Activated B cell treated with CpG ODN at 0.5 μM for 24 hours (primary cell): Measurements from ENCODE around the gene GLRX5. TPM values are rescaled to one million over a fixed set of nuclear protein-coding genes. Genes with fewer than 3 reads are reported as not detected.
"Not testable (repeated sequence)": the region's sequence is repeated elsewhere in the genome, so short reads cannot be mapped to it uniquely, and the experiment has no call there.

Experiments used
- ATAC-seq: fragments of 200-7000 bp; cut with Tn5 transposase; one replicate; pipeline ENCODE4 v1.10.0; 2021; ENCODE audit warnings: low read depth, mild to moderate bottlenecking, moderate library complexity
- CTCF ChIA-PET: fragments of 350-600 bp; sonication (Branson Sonifier 250); formaldehyde crosslinking; loops from one replicate; lab custom pipeline; 2021; ENCODE audit warnings: antibody characterized with exemption; lab: Charles Lee
- POLR2A ChIA-PET: fragments of 350-600 bp; sonication (Branson Sonifier 250); formaldehyde crosslinking; loops from one replicate; lab custom pipeline; 2021; ENCODE audit warnings: antibody characterized with exemption; lab: Charles Lee
- DNase-seq: peaks from one replicate; pipeline ENCODE4 v3.0.0; 2022
- H3K27ac Mint-ChIP-seq: one replicate; pipeline ENCODE4 v1.8.0; 2020; ENCODE audit warnings: mixed read lengths
- H3K27me3 Mint-ChIP-seq: one replicate; pipeline ENCODE4 v1.8.0; 2021; ENCODE audit warnings: mixed read lengths
- H3K36me3 Mint-ChIP-seq: one replicate; pipeline ENCODE4 v1.8.0; 2021; ENCODE audit warnings: low read depth, mixed read lengths
- H3K4me1 Mint-ChIP-seq: one replicate; pipeline ENCODE4 v1.8.0; 2021; ENCODE audit warnings: mixed read lengths
- H3K4me3 Mint-ChIP-seq: one replicate; pipeline ENCODE4 v1.8.0; 2020; ENCODE audit warnings: mild to moderate bottlenecking, mixed read lengths
- H3K9me3 Mint-ChIP-seq: one replicate; pipeline ENCODE4 v1.8.0; 2020; ENCODE audit warnings: mixed read lengths
- intact Hi-C: fragments of 100-400 bp; cut with micrococcal nuclease; formaldehyde crosslinking; loops from one replicate; pipeline ENCODE4 v1.15.1; 2024
- total RNA-seq: library from RNA; stranded (reverse); gene quantifications from 2 replicates; pipeline ENCODE4 v1.2.3, GENCODE V29; 2022
- TF ChIP-seq, protein P1 (sequence below): fragments of 200-600 bp; IDR thresholded peaks from one replicate; pipeline ENCODE4 v1.8.0; 2022; ENCODE audit warnings: antibody characterized with exemption, mild to moderate bottlenecking

GLRX5 gene
- total RNA-seq, 1 donor from 2014 or later, result 20.5 TPM

DNA sequence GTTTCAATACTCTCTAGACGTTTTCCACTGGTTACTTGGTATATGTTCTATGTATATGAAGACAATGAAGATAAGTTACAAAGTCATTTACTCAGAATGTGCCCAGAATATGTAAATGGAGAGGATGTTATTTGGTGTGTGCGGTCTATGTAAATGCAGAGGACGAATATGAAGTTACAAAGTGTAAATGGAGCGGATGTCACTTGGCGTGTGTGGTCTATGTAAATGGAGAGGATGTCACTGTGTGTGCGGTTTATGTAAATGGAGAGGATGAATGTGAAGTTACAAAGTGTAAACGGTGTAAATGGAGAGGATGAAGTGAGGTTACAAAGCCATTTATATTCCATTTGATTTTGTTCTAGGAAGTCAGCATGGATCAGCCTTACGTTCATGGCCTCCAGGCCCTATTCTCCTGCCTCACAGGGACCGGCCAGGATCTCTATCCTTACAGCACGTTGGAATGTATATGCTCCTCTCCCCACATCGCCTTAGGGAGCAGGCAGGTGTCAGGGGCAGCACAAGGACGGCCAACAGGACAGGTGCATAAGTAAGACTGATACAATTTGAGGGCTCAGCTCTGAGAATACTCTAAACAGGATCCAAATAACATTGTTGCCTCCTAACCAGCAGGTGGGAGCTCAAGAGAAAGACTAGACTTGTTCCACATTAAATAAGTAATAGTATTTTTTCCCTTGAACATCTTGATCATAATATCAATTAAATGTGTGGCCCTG, 42.4 kb downstream of the GLRX5 start:
- no peak overlapping the region for H3K27ac Mint-ChIP-seq
- no peaks in the 10 kb centered on the region for H3K9me3 Mint-ChIP-seq
- POLR2A ChIA-PET, result no interaction called here
- peaks cover 45% of the 10 kb centered on the region for H3K27me3 Mint-ChIP-seq
- intact Hi-C loops, result loop anchor here (1.0 to 5.0 kb wide), 2 partner anchors 43 to 85 kb away; no protein-coding TSS in a partner anchor
- no peaks in the 10 kb centered on the region for H3K36me3 Mint-ChIP-seq
- H3K4me3 Mint-ChIP-seq, result peak overlapping the region; percentile 13
- DNase-seq (no peak), ATAC-seq (peak; percentile 95)
- CTCF ChIA-PET, result no interaction called here
- TF ChIP-seq, protein P1, sequence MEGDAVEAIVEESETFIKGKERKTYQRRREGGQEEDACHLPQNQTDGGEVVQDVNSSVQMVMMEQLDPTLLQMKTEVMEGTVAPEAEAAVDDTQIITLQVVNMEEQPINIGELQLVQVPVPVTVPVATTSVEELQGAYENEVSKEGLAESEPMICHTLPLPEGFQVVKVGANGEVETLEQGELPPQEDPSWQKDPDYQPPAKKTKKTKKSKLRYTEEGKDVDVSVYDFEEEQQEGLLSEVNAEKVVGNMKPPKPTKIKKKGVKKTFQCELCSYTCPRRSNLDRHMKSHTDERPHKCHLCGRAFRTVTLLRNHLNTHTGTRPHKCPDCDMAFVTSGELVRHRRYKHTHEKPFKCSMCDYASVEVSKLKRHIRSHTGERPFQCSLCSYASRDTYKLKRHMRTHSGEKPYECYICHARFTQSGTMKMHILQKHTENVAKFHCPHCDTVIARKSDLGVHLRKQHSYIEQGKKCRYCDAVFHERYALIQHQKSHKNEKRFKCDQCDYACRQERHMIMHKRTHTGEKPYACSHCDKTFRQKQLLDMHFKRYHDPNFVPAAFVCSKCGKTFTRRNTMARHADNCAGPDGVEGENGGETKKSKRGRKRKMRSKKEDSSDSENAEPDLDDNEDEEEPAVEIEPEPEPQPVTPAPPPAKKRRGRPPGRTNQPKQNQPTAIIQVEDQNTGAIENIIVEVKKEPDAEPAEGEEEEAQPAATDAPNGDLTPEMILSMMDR, result no peak
- peaks cover 26% of the 10 kb centered on the region for H3K4me1 Mint-ChIP-seq

DNA sequence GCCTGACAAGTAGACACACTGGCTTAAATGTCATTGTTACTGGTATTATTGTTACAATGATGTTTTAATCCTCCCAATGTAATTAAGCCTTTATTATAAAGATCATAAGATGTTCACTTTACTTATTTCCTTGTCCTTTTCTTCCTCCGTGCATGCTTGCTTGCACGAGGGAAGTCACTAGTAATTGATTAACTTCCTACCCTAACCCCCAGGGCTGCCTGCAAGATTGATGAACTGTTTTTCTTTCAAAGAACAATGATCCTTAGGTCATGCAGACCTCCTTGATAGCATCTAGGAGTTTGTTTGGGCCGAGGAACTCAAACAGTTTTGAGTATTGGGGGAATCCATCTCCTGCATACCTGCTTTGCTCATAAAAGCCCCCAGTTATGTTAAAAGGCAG, 43.0 kb downstream of the GLRX5 start:
- DNase-seq (no peak), ATAC-seq (no peak)
- TF ChIP-seq, protein P1, result no peak
- ChIA-PET POLR2A (no interaction called here), CTCF (no interaction called here)
- Mint-ChIP-seq H3K27ac (no peak overlapping the region), H3K4me1 (peaks cover 26% of the 10 kb centered on the region), H3K9me3 (no peaks in the 10 kb centered on the region), H3K4me3 (no peak overlapping the region), H3K36me3 (no peaks in the 10 kb centered on the region), H3K27me3 (peaks cover 44% of the 10 kb centered on the region)
- intact Hi-C loops, result loop anchor here (1.0 to 5.0 kb wide), 2 partner anchors 44 to 84 kb away; no protein-coding TSS in a partner anchor

DNA sequence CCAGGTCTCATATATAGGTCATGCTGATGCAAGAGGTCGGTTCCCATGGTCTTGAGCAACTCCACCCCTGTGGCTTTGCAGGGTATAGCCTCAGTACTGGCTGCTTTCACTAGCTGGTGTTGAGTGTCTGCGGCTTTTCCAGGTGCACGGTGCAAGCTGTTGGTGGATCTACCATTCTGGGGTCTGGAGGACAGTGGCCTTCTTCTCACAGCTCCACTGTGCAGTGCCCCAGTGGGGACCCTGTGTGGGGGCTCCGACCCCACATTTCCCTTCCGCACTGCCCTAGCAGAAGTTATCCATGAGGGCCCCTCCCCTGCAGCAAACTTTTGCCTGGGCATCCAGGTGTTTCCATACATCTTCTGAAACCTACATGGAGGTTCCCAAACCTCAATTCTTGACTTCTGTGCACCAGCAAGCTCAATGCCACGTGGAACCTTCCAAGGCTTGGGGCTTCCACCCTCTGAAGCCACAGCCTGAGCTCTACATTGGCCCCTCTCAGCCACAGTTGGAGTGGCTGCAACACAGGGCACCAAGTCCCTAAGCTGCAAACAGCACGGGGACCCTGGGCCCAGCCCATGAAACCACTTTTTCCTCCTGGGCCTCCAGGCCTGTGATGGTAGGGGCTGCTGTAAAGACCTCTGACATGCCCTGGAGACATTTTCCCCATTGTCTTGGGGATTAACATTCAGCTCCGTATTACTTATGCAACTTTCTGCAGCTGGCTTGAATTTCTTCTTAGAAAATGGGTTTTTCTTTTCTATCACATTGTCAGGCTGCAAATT, 49.2 kb downstream of the GLRX5 start:
- H3K36me3 Mint-ChIP-seq, intact Hi-C loops, H3K4me1 Mint-ChIP-seq, H3K27ac Mint-ChIP-seq, CTCF ChIA-PET, ATAC-seq, POLR2A ChIA-PET, DNase-seq, H3K4me3 Mint-ChIP-seq: not testable (repeated sequence)
- peaks cover 15% of the 10 kb centered on the region for H3K9me3 Mint-ChIP-seq
- peaks cover 64% of the 10 kb centered on the region for H3K27me3 Mint-ChIP-seq

DNA sequence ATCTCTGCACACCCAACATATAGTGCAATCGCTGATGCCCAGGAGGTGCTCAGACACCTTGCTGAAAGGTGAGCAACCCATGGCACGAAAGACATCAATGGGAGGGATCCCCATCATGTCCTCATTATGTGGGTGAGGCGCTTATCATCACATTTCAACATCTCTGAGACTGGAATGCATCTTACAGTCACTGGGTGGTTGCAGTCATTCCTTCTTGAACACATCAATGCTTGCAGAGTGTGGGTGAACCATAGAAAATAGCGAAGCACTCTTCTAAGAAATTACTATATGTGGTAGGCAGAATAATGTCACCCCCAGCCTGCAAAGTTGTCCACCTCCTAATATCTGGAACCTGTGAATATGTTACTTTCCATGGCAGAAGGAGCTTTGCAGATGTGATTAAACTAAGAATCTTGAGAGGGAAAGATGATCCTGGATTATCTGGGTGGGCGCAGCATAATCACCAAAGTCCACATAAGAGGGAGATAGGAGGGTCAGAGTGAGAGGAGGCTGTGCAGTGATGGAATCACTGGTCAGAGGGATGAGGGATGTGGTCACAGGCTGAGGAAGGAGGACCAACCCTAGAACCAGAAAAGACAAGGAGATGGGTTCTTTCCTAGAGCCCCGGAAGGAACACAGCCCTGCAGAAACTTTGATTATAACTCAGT, 51.2 kb downstream of the GLRX5 start:
- H3K27me3 Mint-ChIP-seq, result peaks cover 57% of the 10 kb centered on the region

DNA sequence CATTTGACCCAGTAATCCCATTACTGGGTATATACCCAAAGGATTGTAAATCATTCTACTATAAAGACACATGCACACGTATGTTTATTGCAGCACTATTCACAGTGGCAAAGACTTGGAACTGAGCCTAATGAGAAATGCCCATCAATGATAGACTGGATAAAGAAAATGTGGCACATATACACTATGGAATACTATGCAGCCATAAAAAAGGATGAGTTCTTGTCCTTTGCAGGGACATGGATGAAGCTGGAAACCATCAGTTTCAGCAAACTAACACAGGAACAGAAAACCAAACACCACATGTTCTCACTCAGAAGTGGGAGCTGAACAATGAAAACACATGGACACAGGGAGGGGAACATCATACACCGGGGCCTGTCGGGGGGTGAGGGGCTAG, 56.3 kb downstream of the GLRX5 start:
- H3K9me3 Mint-ChIP-seq, ATAC-seq, H3K36me3 Mint-ChIP-seq, CTCF ChIA-PET, intact Hi-C loops, H3K27ac Mint-ChIP-seq, POLR2A ChIA-PET, DNase-seq, H3K4me1 Mint-ChIP-seq, H3K4me3 Mint-ChIP-seq: not testable (repeated sequence)
- H3K27me3 Mint-ChIP-seq, result peaks cover 23% of the 10 kb centered on the region

More for the DNA sequence above, 51.2 kb downstream of the GLRX5 start:
- intact Hi-C loops, result no loop called here
- H3K4me1 Mint-ChIP-seq, result no peaks in the 10 kb centered on the region
- ChIA-PET CTCF (no interaction called here), POLR2A (no interaction called here)
- H3K9me3 Mint-ChIP-seq, result peaks cover 16% of the 10 kb centered on the region
- H3K27ac Mint-ChIP-seq, result no peak overlapping the region
- H3K36me3 Mint-ChIP-seq, result peaks cover 4% of the 10 kb centered on the region
- ATAC-seq (no peak), DNase-seq (no peak)
- TF ChIP-seq, protein P1, result no peak
- no peak overlapping the region for H3K4me3 Mint-ChIP-seq

Other genes starting within 250 kb of the GLRX5 start
- gene CLMN, start 215.1 kb upstream of the GLRX5 start, total RNA-seq, result 23.4 and 23.9 TPM in 2 replicates
- gene SYNE3, start 18.4 kb upstream of the GLRX5 start, total RNA-seq, result 95.6 and 104 TPM in 2 replicates
- gene TCL1B, start 151.4 kb downstream of the GLRX5 start, total RNA-seq, result 1.1 and 1.2 TPM in 2 replicates
- gene TCL1A, start 179.1 kb downstream of the GLRX5 start, total RNA-seq, result 228 and 234 TPM in 2 replicates